Lower leg skin (tissue), 4 donors: Measurements from ENCODE around the gene BAIAP2L2. TPM values are rescaled to one million over a fixed set of nuclear protein-coding genes. Genes with fewer than 3 reads are reported as not detected.

Source experiments
- DNase-seq, 2 donors: peaks; one replicate each; pipeline ENCODE4 v3.0.0-alpha.2; 2019; ENCODE audit warnings: low spot score in 2 of 2
- H3K4me3 ChIP-seq: fragments of 200-600 bp; sonication (generic); 2 replicates; pipeline ENCODE4 v1.5.1; 2017; ENCODE audit warnings: mild to moderate bottlenecking, low read depth; ENCODE audit not compliant: poor library complexity, severe bottlenecking
- POLR2A ChIP-seq, 2 donors: fragments of 450-650 bp; IDR thresholded peaks; one replicate each; pipeline ENCODE4 v1.6.1; 2016 to 2017; ENCODE audit warnings: antibody characterized with exemption in 2 of 2, mild to moderate bottlenecking in 1 of 2, moderate library complexity in 1 of 2
- WGBS, 2 donors: methylation state at CpG; one replicate each; pipeline ENCODE4 v1.1.5; 2018; 5-methylcytosine and 5-hydroxymethylcytosine counted together
- intact Hi-C: fragments of 100-400 bp; cut with DNase I; formaldehyde crosslinking; loops from one replicate; pipeline ENCODE4 v1.15.0; 2023; ENCODE audit warnings: low total_unique reads
- total RNA-seq, 4 donors: library from RNA; depleted of rRNA; stranded (reverse); fragments of >200 nt; gene quantifications; one replicate each; pipeline ENCODE4 v1.1.0, GENCODE V29; 2016
- TF ChIP-seq, protein P1 (sequence below), 3 donors: fragments of 450-650 bp; IDR thresholded peaks; one replicate each; pipeline ENCODE4 v1.5.1; 2016; ENCODE audit warnings: antibody characterized with exemption in 3 of 3, mild to moderate bottlenecking in 3 of 3, moderate library complexity in 2 of 3

The BAIAP2L2 gene
- total RNA-seq, 4 donors from 2014 or later: 1.3 to 2.3 (median 2.1) TPM

- no peak overlapping the region for H3K4me3 ChIP-seq
- intact Hi-C loops: no loop called here
- DNase-seq: no peak
- WGBS, 2 donors: 92 to 93% methylated on average over 24 to 28 of the region's 28 CpGs
- TF ChIP-seq, protein P1, sequence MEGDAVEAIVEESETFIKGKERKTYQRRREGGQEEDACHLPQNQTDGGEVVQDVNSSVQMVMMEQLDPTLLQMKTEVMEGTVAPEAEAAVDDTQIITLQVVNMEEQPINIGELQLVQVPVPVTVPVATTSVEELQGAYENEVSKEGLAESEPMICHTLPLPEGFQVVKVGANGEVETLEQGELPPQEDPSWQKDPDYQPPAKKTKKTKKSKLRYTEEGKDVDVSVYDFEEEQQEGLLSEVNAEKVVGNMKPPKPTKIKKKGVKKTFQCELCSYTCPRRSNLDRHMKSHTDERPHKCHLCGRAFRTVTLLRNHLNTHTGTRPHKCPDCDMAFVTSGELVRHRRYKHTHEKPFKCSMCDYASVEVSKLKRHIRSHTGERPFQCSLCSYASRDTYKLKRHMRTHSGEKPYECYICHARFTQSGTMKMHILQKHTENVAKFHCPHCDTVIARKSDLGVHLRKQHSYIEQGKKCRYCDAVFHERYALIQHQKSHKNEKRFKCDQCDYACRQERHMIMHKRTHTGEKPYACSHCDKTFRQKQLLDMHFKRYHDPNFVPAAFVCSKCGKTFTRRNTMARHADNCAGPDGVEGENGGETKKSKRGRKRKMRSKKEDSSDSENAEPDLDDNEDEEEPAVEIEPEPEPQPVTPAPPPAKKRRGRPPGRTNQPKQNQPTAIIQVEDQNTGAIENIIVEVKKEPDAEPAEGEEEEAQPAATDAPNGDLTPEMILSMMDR (IDR thresholded peaks at IDR 0.05): no peak
- TF ChIP-seq POLR2A (IDR thresholded peaks at IDR 0.05): no peak
Observed at GRCh38 chr22:38132794-38133193, 22.3 kb upstream of the BAIAP2L2 start.

DNA sequence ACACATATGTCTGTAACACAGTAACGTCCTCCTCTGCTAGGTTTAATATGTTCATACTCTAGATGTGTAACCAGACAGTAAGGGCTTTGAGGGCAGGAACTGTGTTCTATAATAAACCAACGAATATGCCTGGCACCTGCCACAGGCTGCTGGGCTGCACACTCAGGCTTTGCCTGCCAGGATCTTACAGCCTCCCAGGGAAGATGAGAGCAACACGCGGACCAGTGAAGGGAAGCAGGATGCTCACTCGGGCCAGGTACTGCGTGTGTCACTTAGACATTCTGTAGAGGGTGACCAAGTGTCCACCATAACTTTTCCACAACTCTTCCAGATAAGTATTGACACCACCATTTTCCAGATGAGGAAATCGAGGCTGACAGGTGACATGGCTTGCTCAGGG lies 21.7 kb upstream of the BAIAP2L2 start:
- intact Hi-C loops: no loop called here
- WGBS, 2 donors: 90 to 93% methylated on average over 7 of the region's 7 CpGs
- no peak overlapping the region for H3K4me3 ChIP-seq
- TF ChIP-seq, protein P1 (IDR thresholded peaks at IDR 0.05): no peak
- TF ChIP-seq POLR2A (IDR thresholded peaks at IDR 0.05): no peak
- no peak for DNase-seq

- no peak for DNase-seq
- 74 to 78% methylated on average over 2 of the region's 2 CpGs for WGBS, 2 donors
- intact Hi-C loops: no loop called here
- TF ChIP-seq POLR2A (IDR thresholded peaks at IDR 0.05): no peak
- TF ChIP-seq, protein P1 (IDR thresholded peaks at IDR 0.05): no peak
- no peak overlapping the region for H3K4me3 ChIP-seq
Observed at GRCh38 chr22:38131399-38131798, 20.9 kb upstream of the BAIAP2L2 start.

DNA sequence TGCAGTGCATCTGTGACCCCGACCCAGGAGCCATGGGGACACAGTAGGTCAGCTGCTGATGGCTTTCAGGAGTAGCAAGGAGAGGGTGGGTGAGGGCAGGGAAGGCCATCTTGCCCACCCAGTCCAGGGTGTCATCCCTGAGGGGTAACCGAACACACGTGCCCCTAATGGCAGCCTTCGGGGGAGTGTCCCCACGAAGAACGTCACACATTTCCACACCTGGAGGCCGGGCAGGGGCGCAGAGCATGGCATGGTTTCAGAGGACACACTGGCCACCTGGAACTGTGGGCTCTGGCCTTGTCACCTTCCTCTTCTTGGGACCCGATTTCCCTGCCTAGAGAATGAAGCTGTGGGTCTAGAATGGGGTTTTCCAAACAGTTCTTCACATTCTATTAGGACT lies 19.4 kb upstream of the BAIAP2L2 start:
- no peak for TF ChIP-seq POLR2A (IDR thresholded peaks at IDR 0.05)
- TF ChIP-seq, protein P1 (IDR thresholded peaks at IDR 0.05): no peak
- H3K4me3 ChIP-seq: no peak overlapping the region

DNA sequence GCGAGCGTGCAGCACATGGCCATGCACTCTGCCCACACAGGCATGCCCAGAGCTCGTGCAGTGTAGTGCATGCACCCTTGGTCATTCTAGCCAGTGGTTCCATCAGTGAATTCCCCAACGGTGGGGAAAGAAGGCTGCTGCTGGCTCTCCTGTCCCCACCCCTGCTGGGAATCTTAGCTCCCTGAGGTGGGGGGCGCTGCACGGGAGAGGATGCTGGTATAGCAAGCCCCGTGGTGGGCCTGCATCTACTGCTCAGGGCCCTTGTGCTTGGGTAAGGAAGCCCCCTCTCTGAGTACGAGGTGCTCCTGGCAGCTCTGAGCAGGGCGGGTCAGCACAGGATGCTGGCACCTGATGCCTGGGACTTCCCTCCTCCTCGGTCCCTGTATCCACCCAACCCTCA lies 18.5 kb upstream of the BAIAP2L2 start:
- TF ChIP-seq, protein P1 (IDR thresholded peaks at IDR 0.05): no peak
- TF ChIP-seq POLR2A (IDR thresholded peaks at IDR 0.05): no peak
- no peak overlapping the region for H3K4me3 ChIP-seq
- 77 to 80% methylated on average over 9 to 10 of the region's 10 CpGs for WGBS, 2 donors
- intact Hi-C loops: no loop called here
- DNase-seq: no peak

More for the DNA sequence above, 19.4 kb upstream of the BAIAP2L2 start:
- 78 to 84% methylated on average over 9 of the region's 9 CpGs for WGBS, 2 donors
- DNase-seq: no peak
- intact Hi-C loops: no loop called here

GRCh38 chr22:38127869-38128268 lies 17.4 kb upstream of the BAIAP2L2 start:
- intact Hi-C loops: no loop called here
- no peak for DNase-seq
- H3K4me3 ChIP-seq: no peak overlapping the region
- TF ChIP-seq, protein P1 (IDR thresholded peaks at IDR 0.05): no peak
- WGBS, 2 donors: 94 to 95% methylated on average over 6 to 8 of the region's 9 CpGs
